IgD-negative memory B cell (primary cell): ENCODE results near the gene EED. TPM values are rescaled to one million over a fixed set of nuclear protein-coding genes. Genes with fewer than 3 reads are reported as not detected.

Experiments used
- polyA plus RNA-seq: library from polyadenylated mRNA; unstranded; fragments of 300-500 nt; fragmentation: Illumina TruSeq; gene quantifications from one replicate; pipeline ENCODE4 v1.2.3, GENCODE V29; 2021

Gene EED
- polyA plus RNA-seq, 1 donor from 2014 or later: 20.2 TPM

Other genes with a start within 250 kb of the EED start
- gene PICALM, start 175.7 kb upstream of the EED start, polyA plus RNA-seq: 15.2 TPM
- 75.7 TPM for gene HIKESHI, start 57.5 kb downstream of the EED start, polyA plus RNA-seq
- gene CCDC81, start 130.1 kb downstream of the EED start, polyA plus RNA-seq: not detected